Hippocampal formation (tissue), 2 donors: ENCODE data around the gene FAM20C.
"Not testable (repeated sequence)": the region's sequence is repeated elsewhere in the genome, so short reads cannot be mapped to it uniquely, and the experiment has no call there.

Source experiments
- DNase-seq, 2 donors: peaks; one replicate each; lab custom pipeline; 2025; lab: John Stamatoyannopoulos, UW

Gene FAM20C

DNA sequence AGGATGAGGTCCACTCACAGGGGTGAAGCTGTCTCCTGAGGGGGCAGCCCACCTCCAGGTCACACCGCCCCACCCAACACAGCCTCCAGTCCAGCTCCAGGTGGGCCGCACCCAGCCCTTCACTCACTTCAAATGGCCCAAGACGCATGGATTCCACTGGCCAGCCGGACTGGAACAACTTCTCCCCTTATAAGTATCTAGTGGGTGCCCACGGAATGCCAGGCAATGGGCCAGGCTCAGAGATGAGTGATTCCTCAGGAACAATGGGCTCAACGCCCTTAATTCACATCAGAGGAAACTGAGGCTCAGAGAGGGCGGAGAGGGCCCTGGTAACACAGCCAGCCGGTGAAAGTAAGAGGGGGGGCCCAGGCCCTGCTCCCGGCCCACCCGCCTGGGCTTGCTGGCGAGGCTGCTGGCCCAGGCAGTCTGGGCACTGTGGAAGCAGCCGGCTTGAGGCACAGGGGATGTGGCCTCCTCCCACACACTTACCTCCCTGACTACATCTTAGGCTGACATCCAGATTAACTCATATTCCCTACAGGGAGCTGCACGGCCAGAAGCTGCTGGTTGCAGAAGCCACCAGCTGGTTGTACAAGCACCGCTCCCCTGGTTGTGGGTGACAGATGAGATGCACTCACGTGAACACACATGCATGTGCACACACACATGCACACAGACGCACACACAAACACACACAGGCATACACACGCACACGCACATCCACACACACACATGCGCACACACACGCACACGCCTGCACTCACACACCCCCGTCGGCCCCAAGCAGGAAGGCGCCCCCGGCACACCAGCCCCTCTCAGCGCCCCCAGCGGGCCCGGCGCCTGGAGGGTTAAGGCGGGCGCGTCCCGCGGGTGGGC lies 1.0 kb upstream of the FAM20C start:
- DNase-seq: peak in 1 of 2 donors; percentile 28

GRCh38 chr7:192701-193480 lies 520 bp downstream of the FAM20C start:
- no peak for DNase-seq

DNA sequence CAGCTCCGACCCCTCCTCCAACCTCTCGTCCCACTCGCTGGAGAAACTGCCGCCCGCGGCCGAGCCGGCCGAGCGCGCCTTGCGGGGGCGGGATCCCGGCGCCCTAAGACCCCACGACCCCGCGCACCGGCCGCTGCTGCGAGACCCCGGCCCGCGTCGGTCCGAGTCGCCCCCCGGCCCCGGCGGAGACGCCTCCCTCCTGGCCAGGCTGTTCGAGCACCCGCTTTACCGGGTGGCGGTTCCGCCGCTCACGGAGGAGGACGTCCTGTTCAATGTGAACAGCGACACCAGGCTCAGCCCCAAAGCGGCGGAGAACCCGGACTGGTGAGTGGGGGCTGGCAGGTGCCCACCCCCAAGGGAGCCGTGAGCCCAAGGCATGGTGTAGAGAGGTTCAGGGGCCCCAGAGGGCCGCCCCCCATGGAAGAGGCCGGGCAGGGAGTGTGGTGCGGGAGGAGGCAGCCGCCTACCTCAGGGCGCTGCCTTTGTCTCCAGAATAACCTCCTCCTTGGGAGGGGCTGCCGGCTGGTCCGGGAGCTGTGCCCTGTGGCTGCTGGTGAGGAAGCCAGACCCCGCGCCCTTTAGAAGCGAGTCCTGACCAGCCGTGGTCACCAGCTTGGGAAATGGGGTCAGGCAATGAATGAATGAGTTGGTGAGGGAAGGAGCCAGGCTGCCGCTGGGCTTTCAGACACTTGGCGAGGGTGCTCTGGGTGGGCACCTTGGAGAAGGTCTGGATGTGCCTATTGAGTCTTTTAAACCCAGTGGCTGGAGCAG lies 1.3 kb downstream of the FAM20C start:
- no peak for DNase-seq

DNA sequence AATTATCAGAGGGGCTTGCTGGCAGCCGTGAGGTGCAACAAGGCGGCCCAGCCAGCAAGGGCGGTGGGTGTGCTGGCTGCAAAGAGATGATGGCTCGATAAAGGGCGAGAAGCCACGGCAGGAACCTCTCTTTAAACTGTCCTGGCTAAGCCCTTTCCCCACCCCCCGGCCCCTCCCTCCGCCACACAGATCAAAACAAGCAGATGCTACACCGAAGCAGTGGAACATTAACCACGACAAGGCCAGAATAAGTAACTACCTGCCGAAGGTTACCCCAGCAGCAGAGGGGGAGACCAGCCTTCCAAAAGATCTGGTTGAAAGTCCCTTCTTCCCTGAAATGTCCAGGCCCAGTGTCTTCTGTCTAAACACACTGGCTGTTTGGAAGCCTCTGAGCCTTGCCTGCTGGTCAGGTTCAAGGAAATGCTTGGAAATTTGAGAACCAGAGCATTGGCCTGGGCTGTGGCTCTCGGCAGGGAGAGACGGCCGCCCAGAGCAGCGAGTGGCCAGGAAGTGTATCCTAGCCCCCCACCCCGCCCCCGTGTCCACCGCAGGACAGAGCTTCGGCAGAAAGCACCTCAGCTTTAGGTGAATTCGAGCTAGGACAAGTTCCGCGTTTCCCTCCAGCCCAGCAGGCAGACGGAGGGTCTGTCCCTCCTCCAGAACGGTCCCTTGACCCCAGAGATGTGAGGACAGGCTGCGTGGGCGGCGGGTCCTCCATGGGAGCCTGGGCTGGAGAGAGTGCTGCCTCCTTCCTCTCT lies 2.1 kb downstream of the FAM20C start:
- DNase-seq: no peak

DNA sequence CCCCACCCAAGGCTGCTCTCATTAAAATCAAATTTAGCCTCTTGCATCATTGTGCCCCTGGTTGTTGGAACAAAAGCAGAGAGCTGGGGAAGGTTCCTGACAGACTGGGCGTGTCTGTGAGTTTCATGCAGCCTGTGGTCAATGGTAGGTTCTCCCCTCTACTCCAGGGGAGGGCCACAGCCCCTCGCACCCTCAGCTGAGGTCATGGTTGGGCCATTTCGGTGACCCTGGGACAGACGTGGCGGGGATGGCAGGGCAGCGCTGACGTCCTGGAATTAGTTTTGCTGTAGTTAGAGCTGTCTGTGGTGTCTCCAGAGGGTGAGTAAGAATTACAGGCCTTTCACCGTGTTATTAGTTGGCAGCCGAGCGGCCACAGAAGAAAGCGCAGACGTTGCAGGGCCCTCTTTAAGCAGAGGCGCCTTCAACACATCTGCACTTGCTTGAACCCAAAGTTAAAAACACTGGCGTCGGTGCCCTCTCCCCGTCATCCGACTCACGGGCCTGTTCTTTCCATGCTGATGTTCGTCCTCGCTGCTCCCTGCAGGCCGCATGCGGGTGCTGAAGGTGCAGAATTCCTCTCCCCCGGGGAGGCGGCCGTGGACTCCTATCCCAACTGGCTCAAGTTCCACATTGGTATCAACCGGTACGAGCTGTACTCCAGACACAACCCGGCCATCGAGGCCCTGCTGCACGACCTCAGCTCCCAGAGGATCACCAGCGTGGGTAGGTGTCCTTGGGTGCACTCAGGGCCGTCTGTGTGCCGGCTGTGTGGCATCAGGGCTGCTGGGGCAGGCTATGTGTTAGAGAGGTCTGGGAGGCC lies 2.8 kb downstream of the FAM20C start:
- no peak for DNase-seq

- DNase-seq: no peak
These were observed 3.4 kb downstream of the FAM20C start for GRCh38 chr7:195830-196128.

GRCh38 chr7:196283-196682 lies 3.9 kb downstream of the FAM20C start:
- no peak for DNase-seq

GRCh38 chr7:196778-197321 lies 4.5 kb downstream of the FAM20C start:
- no peak for DNase-seq

- no peak for DNase-seq
These were observed 5.3 kb downstream of the FAM20C start for GRCh38 chr7:197413-198335.

GRCh38 chr7:199483-200249 lies 7.3 kb downstream of the FAM20C start:
- no peak for DNase-seq

DNA sequence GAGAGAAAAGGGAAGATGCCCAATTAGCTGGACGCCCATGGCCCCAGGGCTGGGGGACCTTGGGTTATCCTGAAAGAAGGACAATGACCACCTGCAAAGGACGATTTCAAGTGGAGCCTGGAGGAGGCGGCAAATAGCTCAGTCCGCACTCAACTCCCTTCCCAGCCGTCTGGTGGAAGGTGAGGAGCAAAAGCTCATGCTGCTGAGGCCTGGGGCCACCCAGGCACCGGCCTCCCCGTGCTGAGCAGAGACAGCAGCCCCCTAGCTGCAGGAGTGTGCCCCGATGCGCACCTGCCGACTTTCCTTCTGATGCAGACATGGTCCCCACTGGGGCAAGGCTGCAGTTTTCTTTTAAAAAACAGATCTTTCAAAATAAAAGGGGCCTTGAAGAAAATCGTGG lies 7.9 kb downstream of the FAM20C start:
- DNase-seq: no peak

- DNase-seq: no peak
These were observed 8.3 kb downstream of the FAM20C start for GRCh38 chr7:200704-201103.

GRCh38 chr7:204326-204725 lies 12.0 kb downstream of the FAM20C start:
- no peak for DNase-seq

DNA sequence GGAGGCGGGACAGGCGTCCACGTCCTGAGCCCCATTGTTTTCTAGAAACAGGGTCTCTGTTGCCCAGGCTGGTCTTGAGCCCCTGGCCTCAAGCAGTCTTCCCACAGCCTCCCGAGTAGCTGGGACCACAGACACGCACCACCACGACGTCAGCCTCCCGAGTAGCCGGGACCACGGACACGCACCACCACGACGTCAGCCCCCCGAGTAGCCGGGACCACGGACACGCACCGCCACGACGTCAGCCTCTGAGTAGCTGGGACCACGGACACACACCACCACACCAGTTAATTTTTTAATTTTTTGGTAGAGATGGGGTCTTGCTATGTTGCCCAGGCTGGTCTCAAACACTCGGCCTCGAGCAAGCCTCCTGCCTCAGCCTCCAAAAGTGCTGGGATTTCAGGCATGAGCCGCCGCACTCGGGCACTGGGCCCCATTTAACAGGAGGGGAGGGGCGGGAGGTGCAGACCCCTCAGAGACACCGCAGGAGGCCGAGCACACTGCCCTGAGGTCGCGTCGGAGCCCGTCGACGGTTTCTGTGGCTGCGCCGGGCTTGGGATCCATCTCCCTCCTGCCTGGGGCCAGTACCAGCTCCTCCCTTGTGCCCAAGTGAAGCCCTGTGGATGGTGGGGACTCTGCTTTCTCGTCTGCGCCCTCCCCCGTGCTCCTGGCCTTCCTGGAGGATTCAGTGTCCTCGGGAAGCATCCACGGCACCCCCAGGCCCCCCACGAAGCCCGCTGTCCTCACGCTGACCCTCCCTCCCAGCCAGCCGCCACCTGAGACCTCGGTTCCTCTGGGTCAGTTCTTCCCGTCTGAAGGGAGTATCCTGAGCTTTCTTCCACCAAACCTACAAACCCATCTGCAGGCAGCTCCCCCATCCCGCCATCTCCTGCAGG lies 13.0 kb downstream of the FAM20C start:
- DNase-seq: no peak

- DNase-seq: not testable (repeated sequence)
These were observed 14.0 kb downstream of the FAM20C start for GRCh38 chr7:206351-206750.

DNA sequence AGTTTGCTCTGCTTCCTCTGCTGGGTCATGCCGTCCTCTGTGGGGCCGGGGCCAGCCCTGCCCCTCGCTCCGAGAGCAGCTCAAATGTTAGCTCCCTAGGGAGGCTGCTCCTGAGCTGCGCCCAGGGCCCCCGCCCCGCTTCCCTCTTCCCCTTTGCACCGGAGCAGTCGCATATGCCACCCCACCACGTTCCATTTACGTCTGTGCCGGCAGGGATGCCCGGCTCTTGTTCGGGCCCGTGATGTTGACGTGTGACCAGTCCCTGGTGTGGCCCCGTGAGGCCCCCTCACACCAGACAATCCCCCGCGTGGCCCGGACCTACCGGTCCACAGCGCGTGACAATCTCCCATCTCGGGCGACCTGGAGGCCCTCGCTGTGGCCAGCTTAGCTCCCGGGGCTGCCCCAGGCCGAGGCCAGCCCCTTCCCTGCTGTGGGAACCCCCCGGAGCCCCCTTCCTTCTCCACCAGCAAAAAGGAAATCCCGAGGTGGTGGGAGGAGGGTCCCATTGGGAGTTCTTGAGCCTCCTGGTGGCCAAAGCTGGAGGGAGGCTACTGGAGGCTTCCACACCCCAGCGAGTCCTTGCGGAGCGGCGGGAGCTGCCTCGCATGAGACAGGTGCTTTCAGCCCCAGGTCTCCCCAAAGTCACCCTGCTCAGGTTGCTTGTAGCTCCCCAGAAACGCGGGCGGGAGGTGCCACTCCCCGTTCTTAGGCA lies 15.2 kb downstream of the FAM20C start:
- no peak for DNase-seq

GRCh38 chr7:208130-208673 lies 15.8 kb downstream of the FAM20C start:
- DNase-seq: no peak
